GM19463 (cell line): ENCODE results near the gene KPNA6.
"Not testable (repeated sequence)": the region's sequence is repeated elsewhere in the genome, so short reads cannot be mapped to it uniquely, and the experiment has no call there.

Source experiments
- ATAC-seq: cut with Tn5 transposase; IDR thresholded peaks from one replicate; pipeline ENCODE4 v1.9.1; 2021; ENCODE audit warnings: mild to moderate bottlenecking, moderate library complexity; ENCODE audit not compliant: unreplicated experiment

The KPNA6 gene

GRCh38 chr1:32100359-32100758 lies 7.5 kb upstream of the KPNA6 start:
- ATAC-seq, result no peak

DNA sequence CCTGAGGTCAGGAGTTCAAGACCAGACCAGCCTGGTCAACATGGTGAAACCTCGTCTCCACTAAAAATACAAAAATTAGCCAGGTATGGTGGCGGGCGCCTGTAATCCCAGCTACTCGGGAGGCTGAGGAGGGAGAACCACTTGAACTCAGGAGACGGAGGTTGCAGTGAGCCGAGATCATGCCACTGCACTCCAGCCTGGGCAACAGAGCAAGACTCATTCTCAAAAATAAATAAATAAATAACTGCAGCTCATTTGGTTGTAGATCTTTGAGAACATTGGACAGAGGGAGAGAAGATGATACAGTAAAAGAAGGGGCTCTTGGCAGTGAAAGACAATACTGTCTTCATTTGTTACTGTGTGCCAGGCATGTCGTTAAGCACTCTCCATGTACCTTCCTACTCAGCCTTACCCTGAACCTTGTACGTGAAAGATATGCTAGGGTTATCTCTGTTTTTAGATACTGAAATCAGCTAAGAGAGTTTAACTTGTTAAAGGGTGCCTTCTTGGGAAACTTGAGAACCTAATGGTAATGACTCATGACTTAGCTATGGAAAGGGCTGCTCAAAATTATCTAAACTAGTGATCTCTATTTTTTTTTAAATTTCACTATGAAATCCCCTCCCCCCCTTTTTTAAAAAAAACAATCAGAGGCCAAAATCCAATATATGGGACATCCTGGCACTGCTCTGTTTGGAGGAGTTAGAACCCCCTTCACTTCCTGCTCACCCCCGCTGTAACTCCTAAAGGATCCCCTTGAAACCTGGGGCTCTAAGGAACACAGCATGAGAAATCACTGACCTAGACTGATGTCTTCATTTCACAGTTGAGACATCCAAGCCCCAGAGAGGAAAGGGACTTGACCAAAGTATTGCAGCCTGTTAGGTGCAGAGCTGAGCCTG lies 6.8 kb upstream of the KPNA6 start:
- no peak for ATAC-seq

GRCh38 chr1:32104127-32104526 lies 3.7 kb upstream of the KPNA6 start:
- no peak for ATAC-seq

DNA sequence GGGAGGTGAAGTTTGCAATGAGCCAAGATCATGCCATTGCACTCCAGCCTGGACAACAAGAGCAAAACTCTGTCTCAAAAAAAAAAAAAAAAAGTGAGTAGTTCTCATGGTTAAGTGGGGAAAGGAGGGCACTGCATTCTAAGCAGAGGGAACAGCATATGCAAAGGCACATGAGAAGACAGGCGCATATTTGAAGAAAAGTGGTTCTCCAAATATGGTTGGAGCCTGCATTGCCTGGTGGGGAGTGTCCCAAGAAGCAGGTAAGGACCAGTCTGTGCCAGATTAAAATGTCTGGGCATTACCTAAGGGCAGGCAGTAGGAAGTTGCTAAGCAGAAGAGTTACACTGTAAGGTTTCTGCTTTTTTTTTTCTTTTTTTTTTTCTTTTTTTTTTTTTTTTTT lies 2.5 kb upstream of the KPNA6 start:
- no peak for ATAC-seq

GRCh38 chr1:32106663-32107275 lies 1.1 kb upstream of the KPNA6 start:
- ATAC-seq, result no peak

GRCh38 chr1:32111040-32111623 lies 3.3 kb downstream of the KPNA6 start:
- ATAC-seq, result no peak

- no peak for ATAC-seq
Measured at GRCh38 chr1:32111789-32112188, 3.9 kb downstream of the KPNA6 start.

DNA sequence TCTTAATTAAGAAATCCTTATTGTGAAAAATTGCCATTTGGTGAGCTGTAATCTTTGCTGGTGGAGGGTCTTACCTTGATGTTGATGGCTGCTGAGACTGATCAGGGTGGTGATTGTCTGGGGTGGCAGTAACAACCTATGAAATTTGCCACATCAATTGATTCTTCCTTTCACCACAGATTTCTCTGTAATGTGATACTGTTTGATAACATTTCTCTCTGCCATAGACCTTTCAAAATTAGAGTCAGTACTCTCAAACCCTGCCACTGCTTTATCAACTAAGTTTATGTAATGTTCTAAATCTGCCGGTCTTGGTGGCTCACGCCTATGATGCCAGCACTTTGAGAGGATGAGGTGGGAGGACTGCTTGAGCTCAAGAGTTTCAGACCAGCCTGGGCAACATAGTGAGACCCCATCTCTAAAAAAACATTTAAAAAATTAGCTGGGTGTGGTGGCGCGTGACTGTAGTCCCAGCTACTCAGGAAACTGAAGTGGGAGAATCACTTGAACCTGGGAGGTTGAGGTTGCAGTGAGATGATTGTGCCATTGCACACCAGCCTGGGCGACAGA lies 5.0 kb downstream of the KPNA6 start:
- no peak for ATAC-seq

- not testable (repeated sequence) for ATAC-seq
Measured at GRCh38 chr1:32113436-32113835, 5.6 kb downstream of the KPNA6 start.

GRCh38 chr1:32114420-32114819 lies 6.6 kb downstream of the KPNA6 start:
- no peak for ATAC-seq

DNA sequence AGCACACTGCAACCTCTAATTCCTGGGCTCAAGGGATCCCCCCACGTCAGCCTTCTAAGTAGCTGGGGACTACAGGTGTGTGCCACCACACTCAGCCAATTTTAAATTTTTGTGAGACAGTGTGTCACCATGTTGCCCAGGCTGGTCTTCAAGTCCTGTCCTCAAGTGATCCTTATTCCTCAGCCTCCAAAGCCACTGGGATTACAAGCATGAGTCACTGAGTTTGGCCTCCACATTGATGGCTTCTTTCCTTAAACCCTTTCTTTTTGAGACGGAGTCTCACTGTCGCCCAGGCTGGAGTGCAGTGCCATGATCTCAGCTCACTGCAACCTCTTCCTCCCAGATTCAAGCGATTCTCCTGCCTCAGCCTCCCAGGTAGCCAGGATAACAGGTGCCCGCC lies 7.6 kb downstream of the KPNA6 start:
- no peak for ATAC-seq

DNA sequence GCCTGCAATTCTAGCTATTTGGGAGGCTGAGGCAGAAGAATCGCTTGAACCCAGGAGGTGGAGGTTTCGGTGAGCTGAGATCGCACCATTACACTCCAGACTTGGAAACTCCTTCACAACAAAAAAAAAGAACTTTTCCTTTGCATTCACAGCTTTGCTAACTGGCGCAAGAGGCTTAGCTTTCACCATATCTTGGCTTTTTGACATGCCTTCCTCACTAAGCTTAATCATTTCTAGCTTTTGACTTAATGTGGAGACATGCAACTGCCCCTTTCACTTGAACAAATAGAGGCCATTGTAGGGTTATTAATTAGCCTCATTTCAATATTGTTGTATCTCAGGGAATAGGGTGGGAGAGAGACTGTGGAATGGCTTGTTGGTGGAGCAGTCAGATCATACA lies 8.7 kb downstream of the KPNA6 start:
- no peak for ATAC-seq

DNA sequence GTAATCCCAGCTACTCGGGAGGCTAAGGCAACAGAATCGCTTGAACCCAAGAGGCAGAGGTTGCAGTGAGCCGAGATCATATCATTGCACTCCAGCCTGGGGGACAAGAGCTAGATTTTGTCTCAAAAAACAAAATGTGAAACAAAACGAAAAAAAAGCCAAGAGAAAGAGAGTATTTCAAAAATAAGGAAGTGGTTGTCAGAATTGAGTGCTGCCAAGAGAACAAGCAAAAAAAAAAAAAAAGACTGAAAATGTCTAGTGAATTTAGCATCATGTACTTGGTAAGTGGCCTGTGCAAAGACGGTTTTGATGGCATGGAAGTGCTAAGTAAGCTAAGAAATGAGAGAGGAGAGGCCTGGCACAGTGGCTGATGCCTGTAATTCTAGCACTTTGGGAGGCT lies 14.3 kb downstream of the KPNA6 start:
- ATAC-seq, result no peak

DNA sequence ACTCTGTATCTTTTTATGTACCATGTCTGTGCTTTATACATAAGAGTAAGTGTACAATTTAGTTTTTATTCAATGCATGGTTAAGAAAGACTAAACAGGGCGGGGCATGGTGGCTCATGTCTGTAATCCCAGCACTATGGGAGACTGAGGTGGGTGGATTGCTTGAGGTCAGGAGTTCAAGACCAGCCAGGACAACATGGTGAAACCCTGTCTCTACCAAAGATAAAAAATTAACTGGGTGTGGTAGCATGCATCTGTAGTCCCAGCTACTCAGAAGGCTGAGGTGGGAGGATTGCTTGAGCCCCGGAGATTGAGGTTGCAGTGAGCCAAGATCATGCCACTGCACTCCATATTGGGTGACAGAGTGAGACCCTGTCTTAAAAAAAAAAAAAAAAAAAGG lies 15.5 kb downstream of the KPNA6 start:
- ATAC-seq, result not testable (repeated sequence)

GRCh38 chr1:32125313-32125712 lies 17.5 kb downstream of the KPNA6 start:
- ATAC-seq, result no peak

DNA sequence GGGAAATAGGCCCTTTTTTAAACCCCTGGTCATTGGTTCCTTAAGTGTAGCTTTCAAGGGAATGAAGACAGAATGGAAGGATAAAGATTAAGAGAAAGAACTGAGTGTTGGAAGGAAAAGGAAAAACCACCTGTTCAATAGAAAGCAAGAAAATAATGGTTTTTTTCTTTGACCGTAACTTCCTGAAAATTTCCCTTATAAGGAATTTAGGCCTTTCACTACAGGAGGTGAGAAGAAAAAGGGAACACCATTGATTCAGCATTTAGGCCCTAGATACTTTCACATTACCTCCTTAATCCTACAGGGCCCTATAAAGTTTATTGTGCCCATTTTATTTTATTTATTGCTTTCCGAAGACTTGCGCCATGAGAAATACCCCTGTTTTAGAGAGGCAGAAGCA lies 18.9 kb downstream of the KPNA6 start:
- no peak for ATAC-seq

DNA sequence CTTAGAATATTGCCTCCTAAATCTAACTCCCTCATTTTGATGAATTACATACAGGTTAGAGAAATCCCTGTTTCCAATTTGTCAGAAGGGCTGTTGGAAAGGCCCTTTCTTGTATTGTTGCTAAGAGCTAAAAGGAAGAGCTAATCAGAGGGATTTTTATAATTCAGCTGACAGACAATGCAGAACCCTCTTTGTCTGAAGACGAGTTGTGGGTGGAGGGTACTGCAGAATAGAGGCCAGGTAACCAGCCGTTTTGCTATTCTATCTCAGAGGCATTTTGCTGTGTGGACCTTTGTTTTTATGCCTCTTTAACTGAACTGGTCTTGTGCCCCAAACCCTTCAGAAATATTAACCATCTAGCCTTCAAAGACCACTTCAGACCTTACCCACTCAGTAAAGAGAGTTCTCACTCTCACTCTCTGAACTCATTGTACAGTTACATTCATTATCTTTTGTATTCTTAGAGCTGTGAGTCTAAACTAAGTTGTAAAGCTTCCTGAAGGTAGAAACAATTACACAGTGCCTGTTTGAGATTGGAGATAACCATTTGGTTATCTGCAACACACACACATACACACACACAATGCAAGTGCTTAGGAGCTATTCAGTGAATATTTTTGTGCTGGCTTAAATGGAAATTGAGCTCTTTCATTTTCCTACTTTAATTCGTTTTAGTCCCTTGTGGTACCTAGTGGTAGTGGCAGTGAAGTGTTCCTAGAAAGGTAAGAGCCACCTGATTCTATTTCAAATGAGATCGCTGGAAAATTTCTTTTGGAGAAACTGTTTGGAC lies 19.7 kb downstream of the KPNA6 start:
- no peak for ATAC-seq

DNA sequence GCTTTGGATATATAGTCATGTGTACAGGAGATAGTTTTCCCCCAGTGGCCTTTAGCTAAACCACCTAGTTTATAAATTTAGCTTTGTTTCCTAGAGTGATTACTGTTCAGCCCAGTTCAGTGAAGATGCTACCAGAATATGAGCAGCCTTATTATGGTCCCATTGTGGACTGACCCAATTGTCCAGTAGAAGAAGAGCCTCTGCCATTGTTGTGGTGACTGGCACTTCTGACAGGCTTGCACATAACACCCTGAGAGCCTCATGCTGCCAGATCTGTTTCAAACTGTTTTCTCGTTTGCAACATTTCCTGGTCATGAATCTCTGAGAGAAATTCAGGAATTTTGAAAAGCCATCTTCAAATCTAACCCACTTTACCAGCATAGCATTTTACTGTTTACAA lies 20.6 kb downstream of the KPNA6 start:
- no peak for ATAC-seq

- ATAC-seq, result no peak
Measured at GRCh38 chr1:32128964-32129363, 21.1 kb downstream of the KPNA6 start.

GRCh38 chr1:32133950-32134280 lies 26.1 kb downstream of the KPNA6 start:
- ATAC-seq, result not testable (repeated sequence)

GRCh38 chr1:32137111-32137510 lies 29.3 kb downstream of the KPNA6 start:
- no peak for ATAC-seq
